A549 (cell line): ENCODE data around the gene TCF3. TPM values are rescaled to one million over a fixed set of nuclear protein-coding genes. Genes with fewer than 3 reads are reported as not detected.
A peak's percentile ranks its signal among the peaks of the same experiment; 100 is the strongest.

Experiments
- ATAC-seq, 2 experiments: fragments of 200-7000 bp in 1 of 2; fragments of >200 bp in 1 of 2; cut with Nextera tagmentation in 1 of 2; cut with Tn5 transposase in 1 of 2; 3 replicates each; pipeline versions ENCODE4 v1.8.0 to v1.9.1; 2018 to 2020; ENCODE audit warnings: mild to moderate bottlenecking in 1 of 2, moderate library complexity in 1 of 2
- CTCF ChIA-PET: fragments of 300-600 bp; sonication (Branson Sonifier 250); formaldehyde crosslinking; extraction: SDS; loops from one replicate; lab custom pipeline; 2021; ENCODE audit warnings: antibody characterized with exemption, inconsistent platforms; lab: Yijun Ruan, JAX
- POLR2A ChIA-PET: fragments of 350-600 bp; formaldehyde crosslinking; extraction: SDS; loops from one replicate; lab custom pipeline; 2021; ENCODE audit warnings: antibody characterized with exemption, inconsistent platforms; lab: Yijun Ruan, JAX
- DNase-seq, 2 experiments: peaks; one replicate each; pipeline versions ENCODE4 v3.0.0 to v3.0.0-alpha.2; 2011 to 2016; ENCODE audit warnings: low read depth in 1 of 2, low spot score in 1 of 2
- FAIRE-seq: peaks from 2 replicates; lab custom pipeline; 2011; peaks lifted over from hg19 to GRCh38; lab: Jason Lieb, UNC
- H3K27ac ChIP-seq, 2 experiments: fragments of >200 bp; sonication (Bioruptor Twin); formaldehyde crosslinking; 3 replicates each; pipeline ENCODE4 v1.5.1; 2016 to 2017
- H3K4me1 ChIP-seq: fragments of >200 bp; sonication (Bioruptor Twin); formaldehyde crosslinking; 3 replicates; pipeline ENCODE4 v1.6.1; 2016
- H3K4me2 ChIP-seq: fragments of >200 bp; sonication (Bioruptor Twin); formaldehyde crosslinking; 3 replicates; pipeline ENCODE4 v1.6.1; 2016
- H3K4me3 ChIP-seq: fragments of >200 bp; sonication (Bioruptor Twin); formaldehyde crosslinking; 3 replicates; pipeline ENCODE4 v1.5.1; 2016
- H3K9me3 ChIP-seq: fragments of >200 bp; sonication (Bioruptor Twin); formaldehyde crosslinking; 3 replicates; pipeline ENCODE4 v1.6.1; 2016
- ATOH8 ChIP-seq: fragments of 250-450 bp; sonication (Bioruptor Pico); IDR thresholded peaks from 2 replicates; pipeline ENCODE4 v1.5.0; 2020; ENCODE audit warnings: low read depth, mild to moderate bottlenecking, moderate library complexity
- BCL3 ChIP-seq: fragments of >200 bp; sonication (Bioruptor Twin); formaldehyde crosslinking; IDR thresholded peaks from 3 replicates; pipeline ENCODE4 v1.6.1; 2016
- ESRRA ChIP-seq: fragments of 150-350 bp; IDR thresholded peaks from 2 replicates; pipeline ENCODE4 v1.6.1; 2014; ENCODE audit warnings: mild to moderate bottlenecking, low read length, borderline replicate concordance
- HDAC2 ChIP-seq: fragments of 200-600 bp; sonication (generic); IDR thresholded peaks from 2 replicates; pipeline ENCODE4 v1.6.1; 2016
- JUN ChIP-seq, 2 experiments: fragments of >200 bp; sonication (Bioruptor Twin); formaldehyde crosslinking; IDR thresholded peaks; 2 replicates in 1 of 2; 3 replicates in 1 of 2; pipeline ENCODE4 v1.6.1; 2016 to 2017
- MAX ChIP-seq: IDR thresholded peaks from 2 replicates; pipeline ENCODE4 v1.6.1; 2012
- MYC ChIP-seq: IDR thresholded peaks from 2 replicates; pipeline ENCODE4 v1.6.1; 2012; ENCODE audit warnings: mild to moderate bottlenecking, inconsistent platforms, low read length, improper control_type of control experiment, borderline replicate concordance
- NFE2L2 ChIP-seq: fragments of 150-350 bp; conservative IDR thresholded peaks from 2 replicates; pipeline ENCODE4 v1.6.1; 2014; ENCODE audit warnings: low read length
- PBX3 ChIP-seq: IDR thresholded peaks from 2 replicates; pipeline ENCODE4 v1.6.1; 2012
- PHF8 ChIP-seq: fragments of 200-600 bp; sonication (generic); IDR thresholded peaks from 2 replicates; pipeline ENCODE4 v1.6.1; 2016; ENCODE audit warnings: low read depth, mild to moderate bottlenecking, antibody characterized with exemption, moderate library complexity, borderline replicate concordance
- POLR2A ChIP-seq: IDR thresholded peaks from 2 replicates; pipeline ENCODE4 v1.6.1; 2012; ENCODE audit warnings: mild to moderate bottlenecking, low read length
- RARB ChIP-seq: fragments of 250-450 bp; sonication (Bioruptor Pico); IDR thresholded peaks from 2 replicates; pipeline ENCODE4 v1.8.0; 2021; ENCODE audit warnings: mild to moderate bottlenecking, moderate library complexity
- RFX5 ChIP-seq: fragments of 450-650 bp; IDR thresholded peaks from 2 replicates; pipeline ENCODE4 v1.7.1; 2014; ENCODE audit warnings: antibody characterized with exemption, mild to moderate bottlenecking, moderate library complexity
- TFCP2L1 ChIP-seq: fragments of 250-450 bp; sonication (Bioruptor Pico); IDR thresholded peaks from 2 replicates; pipeline ENCODE4 v1.5.0; 2021; ENCODE audit warnings: mild to moderate bottlenecking
- ZFP36 ChIP-seq: fragments of 450-650 bp; IDR thresholded peaks from 2 replicates; pipeline ENCODE4 v1.6.1; 2014; ENCODE audit warnings: borderline replicate concordance; ENCODE audit not compliant: partially characterized antibody
- WGBS: methylation state at CpG from one replicate; pipeline ENCODE4 v1.1.6; 2017; ENCODE audit errors: missing lambda C conversion rate; 5-methylcytosine and 5-hydroxymethylcytosine counted together
- polyA plus RNA-seq, 4 experiments: library from polyadenylated mRNA; depleted of rRNA in 3 of 4; stranded (reverse); fragments of >200 nt; fragmentation: RNase III in 1 of 4; extraction: RNeasy Plus Mini Kit Qiagen cat#74134 plus additional on column Dnase treatment in 1 of 4; gene quantifications; 2 replicates in 3 of 4; 3 replicates in 1 of 4; pipeline ENCODE4 v1.2.3, GENCODE V29; 2011 to 2017
- TF ChIP-seq, protein P1 (sequence below): IDR thresholded peaks from 2 replicates; pipeline ENCODE4 v1.6.1; 2012; ENCODE audit warnings: low read depth, borderline replicate concordance

Gene TCF3
- polyA plus RNA-seq, 2 of the 4 experiments (the other 2 are of a cell fraction): 25.6 to 52.6 TPM

DNA sequence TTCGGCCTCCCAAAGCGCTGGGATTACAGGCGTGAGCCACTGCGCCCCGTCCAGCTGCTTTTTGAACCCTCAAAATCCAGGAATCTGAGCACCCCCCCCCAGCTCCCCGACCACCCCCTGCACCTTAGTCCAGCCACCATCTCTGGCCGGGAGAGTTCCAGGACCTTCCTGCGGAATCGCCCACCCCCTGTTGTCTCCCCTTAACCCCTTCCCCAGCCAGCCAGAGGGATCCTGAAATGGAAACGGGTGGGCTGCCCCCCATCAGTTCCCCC is 59.0 kb downstream of the TCF3 start (continued):
- TF ChIP-seq ATOH8 (CRISPR knock-in tag) (no peak), RFX5 (no peak), NFE2L2 (no peak), HDAC2 (no peak), ESRRA (no peak)

- ATAC-seq (peak; percentile 80 to 83), DNase-seq (peak; percentile 80 to 93), FAIRE-seq (no peak)
- Histone ChIP-seq H3K4me3 (peak within 1 kb of the TSS; percentile 93), H3K9me3 (no peaks in the 10 kb centered on the region), H3K4me1 (peaks cover 18% of the 10 kb centered on the region), H3K27ac (peak within 1 kb of the TSS; percentile 97 to 99), H3K4me2 (peak within 1 kb of the TSS; percentile 91)
- POLR2A ChIA-PET: interaction anchor here (0.5 to 1.9 kb wide), 10 partner anchors 9 to 154 kb away, joined by 3 to 11 read pairs (median 4); partner anchors contain the start of genes TCF3 and UQCR11
- TF ChIP-seq ZFP36: no peak
- 0 out of 2 replicates have a peak, but pooled peaks have one; percentile 29 for TF ChIP-seq PBX3
- TF ChIP-seq POLR2A: peak; percentile 67
- WGBS: 12% methylated on average over 26 of the region's 68 CpGs
- CTCF ChIA-PET: interaction anchor here (0.6 to 1.6 kb wide), 6 partner anchors 11 to 203 kb away, joined by 3 to 5 read pairs (median 3); no protein-coding TSS in a partner anchor
Observed at GRCh38 chr19:1592755-1593500, 59.5 kb downstream of the TCF3 start, which contains the start of gene MBD3. MBD3 (minus strand) TSS chr19:1592865; CDS start chr19:1592631, 234 bp downstream.

GRCh38 chr19:1592024-1592754 is 60.2 kb downstream of the TCF3 start:
- ATAC-seq (peak; percentile 77 to 85), FAIRE-seq (no peak), DNase-seq (peak; percentile 75 to 90)
- Histone ChIP-seq H3K4me3 (peak overlapping the region; percentile 93), H3K9me3 (no peaks in the 10 kb centered on the region), H3K4me2 (peak overlapping the region; percentile 72), H3K4me1 (peaks cover 21% of the 10 kb centered on the region), H3K27ac (peak overlapping the region; percentile 97 to 99)
- 2% methylated on average over 23 of the region's 94 CpGs for WGBS
- POLR2A ChIA-PET: interaction anchor here (0.8 to 1.9 kb wide), 4 partner anchors 10 to 80 kb away, joined by 3 to 11 read pairs (median 3); partner anchors contain the start of gene UQCR11
- TF ChIP-seq RARB (CRISPR knock-in tag): no peak
- peak; percentile 91 for TF ChIP-seq MAX
- TF ChIP-seq PHF8: peak; percentile 62; the same call in 1 of the 2 replicates
- TF ChIP-seq POLR2A: peak; percentile 92
- peak; percentile 70 to 92 for TF ChIP-seq JUN (IDR thresholded peaks at IDR 0.05)
- TF ChIP-seq, protein P1, sequence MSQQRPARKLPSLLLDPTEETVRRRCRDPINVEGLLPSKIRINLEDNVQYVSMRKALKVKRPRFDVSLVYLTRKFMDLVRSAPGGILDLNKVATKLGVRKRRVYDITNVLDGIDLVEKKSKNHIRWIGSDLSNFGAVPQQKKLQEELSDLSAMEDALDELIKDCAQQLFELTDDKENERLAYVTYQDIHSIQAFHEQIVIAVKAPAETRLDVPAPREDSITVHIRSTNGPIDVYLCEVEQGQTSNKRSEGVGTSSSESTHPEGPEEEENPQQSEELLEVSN: peak; percentile 55; the same call in 1 of the 2 replicates
- TF ChIP-seq BCL3: peak; percentile 75
- no peak for TF ChIP-seq ATOH8 (CRISPR knock-in tag)
- 0 out of 2 replicates have a peak, but pooled peaks have one; percentile 53 for TF ChIP-seq TFCP2L1 (CRISPR knock-in tag)
- peak; percentile 96 for TF ChIP-seq MYC
- CTCF ChIA-PET: interaction anchor here (0.7 to 1.7 kb wide), 4 partner anchors 10 to 46 kb away, joined by 3 to 6 read pairs (median 5); no protein-coding TSS in a partner anchor
